Measurements from ENCODE around the gene PMS1. TPM values are rescaled to one million over a fixed set of nuclear protein-coding genes. Genes with fewer than 3 reads are reported as not detected.
A peak's percentile ranks its signal among the peaks of the same experiment; 100 is the strongest.

Gene PMS1
- total and polyA plus RNA-seq, 2 donors (not counting 3 experiments of a cell fraction or from before 2014, with no cell fraction given): 6.6 to 27.8 TPM

DNA sequence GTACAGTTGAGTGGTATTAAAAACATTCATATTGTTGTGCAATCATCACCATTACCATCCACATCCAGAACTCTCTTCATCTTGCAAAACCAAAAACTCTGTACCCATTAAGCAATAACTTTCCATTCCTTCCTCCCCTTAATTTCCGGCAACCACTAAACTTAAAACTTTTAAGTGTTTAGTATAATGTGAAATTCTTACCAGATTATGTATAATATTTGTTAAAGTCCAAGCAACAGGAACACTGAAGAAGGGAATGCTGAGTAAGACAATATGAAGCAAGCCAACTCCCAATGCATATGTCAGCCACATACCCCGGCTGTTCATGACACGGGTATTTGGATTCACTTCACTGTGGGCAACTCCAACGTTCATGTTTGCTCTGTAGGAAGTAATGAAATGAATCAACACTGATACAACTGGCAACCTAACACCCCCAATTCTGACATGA, 2.0 kb upstream of the PMS1 start:
- dilution Hi-C loops (cut with MboI; ENCODE audit: extremely low pct_ligation_motif_present, low sequenced_read_pairs) (no loop called here), intact Hi-C loops (cut with micrococcal nuclease) (no loop called here)
- Histone ChIP-seq H3K9me3 (replicated peaks; ENCODE audit: control insufficient read depth, insufficient read depth, low read length) (no peaks in the 10 kb centered on the region), H3K9me1 (replicated peaks; ENCODE audit: control insufficient read depth, extremely low read depth, insufficient read depth, low read length) (no peaks in the 10 kb centered on the region), H3K4me3 (replicated peaks in 1 of 3; ENCODE audit: insufficient read depth in 1 of 3, low read depth in 1 of 3, low read length in 3 of 3) (peak overlapping the region in 1 of 3 experiments; percentile 95), H3K36me3 (ENCODE audit: control insufficient read depth in 2 of 2, extremely low read depth in 1 of 2, insufficient read depth in 2 of 2, low read length in 2 of 2) (peaks cover 6 to 9% of the 10 kb centered on the region in 2 experiments), H3K4me2 (ENCODE audit: insufficient read depth, low read length) (peak overlapping the region; percentile 97), H4K20me1 (replicated peaks; ENCODE audit: control insufficient read depth, extremely low read depth, insufficient read depth, low read length) (no peaks in the 10 kb centered on the region), H3K4me1 (ENCODE audit: control insufficient read depth, extremely low read depth, insufficient read depth, low read length) (peaks cover 16% of the 10 kb centered on the region), H3K27me3 (ENCODE audit: control insufficient read depth in 2 of 2, insufficient read depth in 2 of 2, low read length in 2 of 2) (no peaks in the 10 kb centered on the region), H3K79me2 (ENCODE audit: control insufficient read depth, insufficient read depth, low read length) (peaks cover 61% of the 10 kb centered on the region), H2AFZ (ENCODE audit: low read depth, low read length) (no peak overlapping the region), H3K9ac (replicated peaks; ENCODE audit: extremely low read depth, insufficient read depth, low read length) (no peak overlapping the region), H3K27ac (ENCODE audit: insufficient read depth, low read depth, low read length) (no peak overlapping the region)
- FAIRE-seq (no peak), DNase-seq (ENCODE audit: low read depth, low spot score) (no peak)
- TF ChIP-seq, protein P1, sequence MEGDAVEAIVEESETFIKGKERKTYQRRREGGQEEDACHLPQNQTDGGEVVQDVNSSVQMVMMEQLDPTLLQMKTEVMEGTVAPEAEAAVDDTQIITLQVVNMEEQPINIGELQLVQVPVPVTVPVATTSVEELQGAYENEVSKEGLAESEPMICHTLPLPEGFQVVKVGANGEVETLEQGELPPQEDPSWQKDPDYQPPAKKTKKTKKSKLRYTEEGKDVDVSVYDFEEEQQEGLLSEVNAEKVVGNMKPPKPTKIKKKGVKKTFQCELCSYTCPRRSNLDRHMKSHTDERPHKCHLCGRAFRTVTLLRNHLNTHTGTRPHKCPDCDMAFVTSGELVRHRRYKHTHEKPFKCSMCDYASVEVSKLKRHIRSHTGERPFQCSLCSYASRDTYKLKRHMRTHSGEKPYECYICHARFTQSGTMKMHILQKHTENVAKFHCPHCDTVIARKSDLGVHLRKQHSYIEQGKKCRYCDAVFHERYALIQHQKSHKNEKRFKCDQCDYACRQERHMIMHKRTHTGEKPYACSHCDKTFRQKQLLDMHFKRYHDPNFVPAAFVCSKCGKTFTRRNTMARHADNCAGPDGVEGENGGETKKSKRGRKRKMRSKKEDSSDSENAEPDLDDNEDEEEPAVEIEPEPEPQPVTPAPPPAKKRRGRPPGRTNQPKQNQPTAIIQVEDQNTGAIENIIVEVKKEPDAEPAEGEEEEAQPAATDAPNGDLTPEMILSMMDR (IDR thresholded peaks at IDR 0.05; ENCODE audit: extremely low read depth in 1 of 2, insufficient read depth in 1 of 2, low read depth in 1 of 2, low read length in 2 of 2): no peak
- no peak for TF ChIP-seq JUN (IDR thresholded peaks at IDR 0.05; ENCODE audit: borderline replicate concordance, insufficient read depth, insufficient read length, low read depth)
- no peak for TF ChIP-seq POLR2AphosphoS5 (IDR thresholded peaks at IDR 0.05; ENCODE audit: insufficient read depth, low read depth, low read length)
- TF ChIP-seq MYC (IDR thresholded peaks at IDR 0.05; ENCODE audit: low read depth, low read length): no peak
- no peak for TF ChIP-seq FOS (IDR thresholded peaks at IDR 0.05; ENCODE audit: borderline replicate concordance, insufficient read depth, low read length)
- no peak for TF ChIP-seq EZH2 (IDR thresholded peaks at IDR 0.05; ENCODE audit: borderline replicate concordance, low read depth, low read length, severe bottlenecking)
- TF ChIP-seq GATA2 (IDR thresholded peaks at IDR 0.05; ENCODE audit: insufficient read depth, insufficient read length, low read depth, low read length): no peak
- TF ChIP-seq, protein P2, sequence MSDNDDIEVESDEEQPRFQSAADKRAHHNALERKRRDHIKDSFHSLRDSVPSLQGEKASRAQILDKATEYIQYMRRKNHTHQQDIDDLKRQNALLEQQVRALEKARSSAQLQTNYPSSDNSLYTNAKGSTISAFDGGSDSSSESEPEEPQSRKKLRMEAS (IDR thresholded peaks at IDR 0.05; ENCODE audit: insufficient read depth, insufficient read length): no peak
- no peak for TF ChIP-seq POLR2A (IDR thresholded peaks at IDR 0.05; ENCODE audit: low read depth, low read length)
- ChIA-PET POLR2A (interaction anchor here (0.7 kb wide), 1 partner anchor 8 kb away, joined by 3 read pairs; no protein-coding TSS in a partner anchor), CTCF (no interaction called here)
- no TSS peak for BruUV-seq (replicated peaks)

Data from endothelial cell of umbilical vein (primary cell).